ENCODE data around the gene CCDC141.

Gene CCDC141

DNA sequence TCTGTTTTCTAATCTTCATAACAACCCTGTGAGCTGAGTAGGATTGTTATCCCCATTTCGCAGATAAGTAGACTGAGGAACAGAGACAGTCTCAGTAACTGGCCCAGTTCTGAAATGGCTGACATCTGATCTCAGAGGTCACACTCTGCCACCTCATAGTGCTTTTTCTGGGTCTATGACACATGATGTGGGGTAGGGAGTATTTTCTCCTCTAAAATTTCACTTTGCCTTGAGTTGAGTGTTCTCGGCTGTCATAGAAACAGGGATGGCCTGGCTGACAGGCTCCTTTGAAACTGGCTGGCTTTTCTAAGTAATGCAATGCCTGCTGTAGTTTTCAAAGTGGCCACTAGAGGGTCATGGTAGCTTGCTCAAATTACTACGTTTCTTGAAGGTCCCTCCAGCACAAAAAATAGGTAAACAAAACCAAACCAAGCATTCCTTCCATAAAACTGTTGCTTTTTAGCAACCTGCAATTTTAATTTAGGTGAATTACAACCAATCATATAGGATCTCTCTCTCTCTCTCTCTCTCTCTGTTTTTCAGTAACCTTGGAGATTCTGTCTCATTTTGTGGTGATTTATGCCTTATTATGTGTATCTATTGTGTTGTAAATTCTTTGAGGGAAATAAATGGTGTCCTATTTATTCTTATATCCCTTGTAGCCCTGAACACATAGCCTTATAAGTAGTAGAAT, 158.5 kb downstream of the CCDC141 start:
- in situ Hi-C loops (cut with MboI; ENCODE audit: low pct_unique_long_range_greater_than_20kb, low sequenced_read_pairs): no loop called here
- DNase-seq: peak; percentile 68

DNA sequence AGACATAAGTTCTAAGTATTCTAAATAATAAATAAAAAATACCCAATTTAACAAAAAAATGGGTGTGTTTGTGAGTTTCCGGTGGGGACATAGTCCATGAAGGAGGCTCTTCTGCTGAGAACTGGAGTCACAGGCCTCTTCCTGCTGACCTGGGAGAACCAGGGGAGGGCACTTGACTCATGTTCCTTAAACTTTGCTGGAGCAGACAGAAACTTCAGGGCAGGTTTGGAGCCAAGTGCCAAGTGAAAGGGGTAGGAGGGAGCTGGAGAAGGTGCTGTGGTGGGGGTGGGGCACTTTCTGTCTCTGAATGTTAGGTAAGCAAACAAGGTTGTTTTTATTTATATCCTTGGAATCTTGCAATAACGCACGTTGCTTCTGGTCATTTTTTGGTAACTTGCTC, 163.9 kb downstream of the CCDC141 start:
- no peak for DNase-seq
- in situ Hi-C loops (cut with MboI; ENCODE audit: low pct_unique_long_range_greater_than_20kb, low sequenced_read_pairs): no loop called here

DNA sequence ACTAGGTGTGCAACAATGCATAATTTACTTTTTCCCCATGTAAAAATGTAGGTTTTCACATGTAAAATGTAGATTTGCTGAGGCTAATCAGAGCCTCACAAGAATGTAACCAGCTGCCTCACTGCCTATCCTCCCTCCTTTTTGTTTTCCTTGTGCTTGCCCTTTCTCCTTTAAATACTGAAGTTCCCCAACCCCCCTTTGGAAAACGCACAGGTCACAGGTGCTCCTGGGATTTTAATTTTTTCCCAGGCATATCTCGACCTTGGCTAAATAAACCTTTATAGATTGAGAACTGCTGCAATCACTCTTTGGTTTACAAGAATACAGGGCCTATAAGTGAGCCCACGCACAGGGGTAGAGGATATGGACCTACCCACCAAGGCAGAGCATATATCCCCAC, 165.5 kb downstream of the CCDC141 start:
- DNase-seq: no peak
- in situ Hi-C loops (cut with MboI; ENCODE audit: low pct_unique_long_range_greater_than_20kb, low sequenced_read_pairs): no loop called here

DNA sequence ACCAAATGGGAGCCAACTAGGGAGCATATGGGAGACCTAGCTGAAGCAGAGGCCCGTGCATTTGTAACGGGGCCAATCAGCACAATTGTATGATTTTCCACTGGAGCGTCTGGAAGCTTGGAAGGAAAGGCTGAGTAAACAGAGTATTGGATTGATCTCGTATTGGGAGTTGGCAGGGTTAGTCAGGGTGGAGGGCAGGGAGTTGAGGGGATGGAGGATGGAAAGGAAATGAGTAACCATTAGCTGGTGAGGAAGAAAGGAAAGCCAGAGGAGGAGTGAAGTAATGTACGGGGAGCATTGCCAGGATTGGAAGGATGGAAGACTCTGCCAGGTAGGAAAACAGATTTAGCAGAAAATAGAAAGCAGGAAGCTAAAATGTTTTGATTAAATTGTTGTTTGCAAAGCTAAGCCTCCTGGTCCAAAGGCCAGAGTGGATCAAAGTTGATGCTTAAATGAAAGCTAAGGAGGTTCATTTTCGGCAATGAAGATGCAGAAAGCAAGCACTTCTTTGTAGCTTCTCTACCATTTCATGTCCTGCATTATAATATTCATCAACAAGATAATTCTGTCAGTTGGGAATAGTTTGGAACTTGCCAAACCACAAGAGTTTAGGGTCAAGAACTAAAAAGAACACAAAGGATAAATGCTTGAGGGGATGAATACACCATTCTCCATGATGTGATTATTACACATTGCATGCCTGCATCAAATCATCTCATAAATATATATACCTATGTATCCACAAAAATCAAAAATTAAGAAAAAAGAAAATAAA, 167.1 kb downstream of the CCDC141 start:
- in situ Hi-C loops (cut with MboI; ENCODE audit: low pct_unique_long_range_greater_than_20kb, low sequenced_read_pairs): no loop called here
- DNase-seq: no peak

DNA sequence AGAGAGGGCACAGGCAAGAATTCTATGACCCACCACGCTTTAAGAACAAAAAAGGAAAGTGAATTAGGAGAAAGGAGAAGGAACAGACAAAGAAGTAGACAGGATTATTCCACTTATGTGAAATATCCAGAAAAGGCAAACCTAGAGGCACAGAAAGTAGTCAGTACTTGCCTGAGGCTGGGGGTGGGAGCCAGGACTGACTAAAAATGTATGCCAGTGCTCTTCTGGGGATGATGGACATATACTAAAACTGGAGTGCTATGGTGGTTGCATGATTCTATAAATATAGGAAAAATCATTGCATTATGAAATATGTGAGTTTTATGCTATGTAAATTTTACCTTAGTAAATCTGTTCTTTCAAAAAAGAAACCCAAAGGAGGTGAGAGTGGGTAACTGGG, 168.9 kb downstream of the CCDC141 start:
- DNase-seq: no peak
- in situ Hi-C loops (cut with MboI; ENCODE audit: low pct_unique_long_range_greater_than_20kb, low sequenced_read_pairs): no loop called here

- in situ Hi-C loops (cut with MboI; ENCODE audit: low pct_unique_long_range_greater_than_20kb, low sequenced_read_pairs): no loop called here
Observed at GRCh38 chr2:178880257-178880656, 169.7 kb downstream of the CCDC141 start.

DNA sequence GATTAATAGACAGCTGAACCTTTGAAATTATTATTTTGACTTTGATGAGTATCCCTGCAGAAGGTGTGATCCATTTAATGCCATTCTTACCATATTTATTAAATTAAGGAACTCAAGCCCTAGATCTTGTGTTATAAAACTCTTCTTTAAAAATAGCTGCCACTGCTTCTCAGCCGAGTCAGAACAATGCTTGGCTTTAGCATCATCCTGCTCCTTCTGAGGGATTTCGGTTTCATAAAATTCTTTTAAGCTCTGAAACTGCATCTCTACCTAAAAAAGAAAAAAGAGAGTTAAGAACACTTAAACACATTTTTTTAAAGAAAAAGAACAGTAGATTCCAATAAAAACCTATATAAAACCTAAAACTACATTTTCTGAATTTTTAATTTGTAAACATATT, 172.1 kb downstream of the CCDC141 start:
- in situ Hi-C loops (cut with MboI; ENCODE audit: low pct_unique_long_range_greater_than_20kb, low sequenced_read_pairs): no loop called here
- DNase-seq: no peak

More at GRCh38 chr2:178880257-178880656, 169.7 kb downstream of the CCDC141 start:
- DNase-seq: no peak

GRCh38 chr2:178874529-178875240, 175.3 kb downstream of the CCDC141 start:
- no peak for DNase-seq
- in situ Hi-C loops (cut with MboI; ENCODE audit: low pct_unique_long_range_greater_than_20kb, low sequenced_read_pairs): no loop called here

DNA sequence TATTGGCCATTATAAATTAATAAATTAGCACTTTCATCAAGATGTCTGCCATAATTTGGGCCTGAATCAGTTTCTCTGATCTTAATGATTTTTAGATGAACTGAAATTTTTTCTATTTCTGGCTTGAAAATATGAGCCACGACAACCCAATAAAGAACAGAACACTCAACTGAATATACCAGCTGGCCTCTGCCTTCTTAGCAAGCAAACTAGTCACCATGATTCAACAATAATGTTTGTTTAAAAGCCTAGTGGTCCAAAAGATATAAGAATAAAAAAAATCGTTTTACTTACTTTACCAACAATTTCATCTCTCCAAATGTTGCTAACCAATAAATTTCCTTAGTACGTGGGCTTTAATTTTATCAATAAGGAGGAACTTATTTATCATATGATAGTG, 176.0 kb downstream of the CCDC141 start:
- DNase-seq: no peak
- in situ Hi-C loops (cut with MboI; ENCODE audit: low pct_unique_long_range_greater_than_20kb, low sequenced_read_pairs): no loop called here

- in situ Hi-C loops (cut with MboI; ENCODE audit: low pct_unique_long_range_greater_than_20kb, low sequenced_read_pairs): no loop called here
- DNase-seq: no peak
Observed at GRCh38 chr2:178871536-178871935, 178.4 kb downstream of the CCDC141 start.

DNA sequence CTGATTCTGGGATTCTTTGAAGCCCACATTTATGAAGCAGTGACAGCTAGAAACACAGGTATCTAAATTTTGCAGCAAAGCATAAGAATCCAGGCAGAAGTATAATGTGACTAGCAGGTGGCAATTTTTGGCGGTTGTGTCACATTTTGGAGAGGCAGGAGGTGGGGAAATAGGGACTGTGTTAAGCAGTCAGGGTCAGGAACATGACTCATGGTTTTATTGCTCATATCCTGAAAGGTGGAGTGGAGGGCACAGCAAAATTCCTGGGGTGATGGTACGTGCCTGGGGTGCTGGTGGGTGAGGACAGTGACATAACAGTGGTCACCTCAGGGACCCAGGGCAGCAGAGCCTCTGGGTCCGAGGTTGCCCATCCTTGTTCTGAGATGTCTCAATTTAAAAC, 179.2 kb downstream of the CCDC141 start:
- in situ Hi-C loops (cut with MboI; ENCODE audit: low pct_unique_long_range_greater_than_20kb, low sequenced_read_pairs): no loop called here
- no peak for DNase-seq

GRCh38 chr2:178865999-178866398, 183.9 kb downstream of the CCDC141 start:
- in situ Hi-C loops (cut with MboI; ENCODE audit: low pct_unique_long_range_greater_than_20kb, low sequenced_read_pairs): no loop called here
- DNase-seq: no peak

DNA sequence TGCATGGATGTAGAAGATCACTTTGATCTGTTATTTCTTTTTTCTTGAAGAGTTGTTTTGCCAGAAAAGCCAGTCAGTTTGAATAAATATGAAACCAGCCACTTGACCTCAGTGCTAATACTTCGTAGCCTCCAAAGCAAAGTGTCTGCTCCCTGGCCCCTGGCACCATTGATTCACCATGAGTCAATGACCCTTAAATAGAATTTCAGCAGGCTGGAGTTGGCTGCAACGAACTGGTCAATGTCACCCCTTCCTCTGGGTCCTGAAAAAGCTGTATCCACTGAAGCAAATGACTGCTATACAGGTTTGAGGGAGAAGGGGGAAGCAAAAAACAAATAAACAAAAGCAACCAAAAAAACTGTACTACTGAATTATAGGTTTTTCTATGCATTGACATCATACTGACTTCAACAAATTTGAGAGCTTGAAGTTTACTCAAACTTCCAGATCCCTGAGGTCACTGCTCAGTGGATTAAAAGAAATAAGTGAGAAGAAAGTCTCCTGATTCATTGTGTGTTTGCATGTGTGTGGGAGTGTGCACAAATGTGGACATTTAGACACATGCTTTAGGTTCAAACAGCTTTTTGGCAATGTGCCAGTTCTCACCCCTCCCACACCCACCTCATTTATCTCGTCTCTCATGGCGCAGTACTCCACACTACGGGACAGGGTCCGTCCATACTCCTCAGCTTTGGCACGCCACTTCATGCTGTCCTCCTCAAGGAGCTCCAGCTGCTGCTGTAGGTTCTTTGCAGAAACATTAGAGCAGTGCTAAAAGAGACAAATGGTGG, 184.6 kb downstream of the CCDC141 start:
- DNase-seq: no peak
- in situ Hi-C loops (cut with MboI; ENCODE audit: low pct_unique_long_range_greater_than_20kb, low sequenced_read_pairs): no loop called here

DNA sequence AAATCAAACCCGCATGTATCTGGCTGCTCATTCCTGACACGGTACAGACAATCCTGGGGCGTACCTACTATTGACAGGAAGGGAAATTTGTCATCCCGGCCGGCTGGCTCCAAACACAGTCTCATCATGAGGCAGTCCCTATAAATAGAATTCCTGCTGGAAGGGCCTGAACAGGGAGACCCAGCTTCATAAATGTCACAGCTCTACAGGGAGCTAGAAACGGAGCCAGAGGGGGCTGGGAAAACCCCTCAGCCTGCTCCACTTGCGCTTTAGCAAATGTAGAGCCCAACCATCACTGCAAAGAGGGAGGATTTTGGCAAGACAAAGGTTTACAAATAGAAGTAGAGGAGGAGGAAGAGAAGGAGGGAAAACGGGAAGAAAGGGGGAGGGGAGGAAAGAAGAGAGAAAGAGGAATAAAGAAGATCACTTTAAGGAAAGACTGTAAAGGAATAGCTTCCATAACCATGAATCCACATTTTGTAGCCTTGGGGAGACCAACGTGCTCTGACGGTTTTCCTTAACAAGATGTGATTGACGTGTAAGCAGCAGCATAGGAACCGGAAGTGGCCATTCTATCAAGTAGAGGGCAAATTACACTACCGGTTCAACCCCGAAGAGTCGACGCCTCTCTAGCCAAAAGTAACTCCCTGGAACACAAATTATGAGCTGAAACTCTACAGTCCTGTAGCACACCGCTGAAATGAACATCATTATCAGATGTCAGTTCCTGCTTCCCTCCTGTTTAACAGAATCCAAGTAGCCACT, 185.9 kb downstream of the CCDC141 start:
- no peak for DNase-seq
- in situ Hi-C loops (cut with MboI; ENCODE audit: low pct_unique_long_range_greater_than_20kb, low sequenced_read_pairs): no loop called here

GRCh38 chr2:178863130-178863855, 186.6 kb downstream of the CCDC141 start:
- in situ Hi-C loops (cut with MboI; ENCODE audit: low pct_unique_long_range_greater_than_20kb, low sequenced_read_pairs): no loop called here
- no peak for DNase-seq

GRCh38 chr2:178860551-178860950, 189.4 kb downstream of the CCDC141 start:
- DNase-seq: no peak
- in situ Hi-C loops (cut with MboI; ENCODE audit: low pct_unique_long_range_greater_than_20kb, low sequenced_read_pairs): no loop called here

DNA sequence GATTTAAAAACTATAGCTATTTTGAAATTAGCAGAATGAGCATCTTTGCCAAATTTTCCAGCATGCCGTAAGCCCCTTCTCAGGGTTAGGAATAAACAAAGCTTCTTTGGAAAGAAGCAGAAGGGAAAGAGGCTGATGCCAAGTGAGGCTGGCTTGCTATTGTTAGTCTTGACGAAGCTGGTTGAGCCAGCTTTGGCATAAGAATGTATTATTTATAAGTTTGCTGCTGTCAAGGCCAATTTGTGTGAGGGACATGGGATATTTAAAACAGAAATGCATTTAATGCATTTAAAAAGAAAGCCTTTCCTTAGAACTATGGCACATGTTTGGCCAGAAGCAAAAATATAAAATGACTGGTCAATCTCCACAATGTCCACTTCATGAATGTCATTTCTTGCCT, 190.2 kb downstream of the CCDC141 start:
- no peak for DNase-seq
- in situ Hi-C loops (cut with MboI; ENCODE audit: low pct_unique_long_range_greater_than_20kb, low sequenced_read_pairs): no loop called here

All from KBM-7 (cell line).